Anterior cingulate cortex (tissue), 58 donors: ENCODE measurements around the gene FPGS.
A peak's percentile ranks its signal among the peaks of the same experiment; 100 is the strongest.

Experiments
- DNase-seq, 58 donors: peaks; one replicate each; lab custom pipeline; 2025; lab: John Stamatoyannopoulos, UW

Gene FPGS

DNA sequence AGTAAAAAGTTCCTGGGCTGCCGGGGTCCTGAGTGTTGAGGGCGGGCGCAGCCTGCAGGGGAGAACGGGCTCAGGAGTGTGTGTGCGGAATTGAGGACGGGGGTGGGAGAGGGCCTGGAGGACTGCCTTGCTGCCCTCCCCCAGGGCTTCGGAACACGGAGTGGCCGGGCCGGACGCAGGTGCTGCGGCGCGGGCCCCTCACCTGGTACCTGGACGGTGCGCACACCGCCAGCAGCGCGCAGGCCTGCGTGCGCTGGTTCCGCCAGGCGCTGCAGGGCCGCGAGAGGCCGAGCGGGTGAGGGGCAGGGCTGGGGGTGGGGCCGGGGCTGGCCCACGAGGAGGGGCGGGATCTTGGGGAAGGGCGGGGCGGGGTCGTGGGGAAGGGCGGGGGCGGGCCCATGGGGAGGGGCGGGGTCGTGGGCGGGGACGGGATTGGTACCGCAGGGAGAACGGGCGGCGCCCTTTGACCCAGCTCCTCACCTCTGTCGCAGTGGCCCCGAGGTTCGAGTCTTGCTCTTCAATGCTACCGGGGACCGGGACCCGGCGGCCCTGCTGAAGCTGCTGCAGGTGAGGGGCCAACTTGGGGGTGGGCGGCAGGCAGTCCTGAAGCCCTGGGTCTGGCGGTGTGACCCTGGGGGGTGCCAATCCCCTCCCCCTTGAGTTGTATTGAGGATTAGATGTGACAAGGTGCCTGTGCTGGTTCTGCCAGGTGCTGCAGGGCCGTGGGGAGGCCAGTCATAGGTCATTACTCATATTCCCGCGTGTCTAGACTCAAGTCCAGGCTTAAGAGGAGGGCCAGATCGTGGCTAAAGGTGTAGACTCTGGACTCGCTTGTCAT is 7.1 kb downstream of the FPGS start:
- no peak for DNase-seq

GRCh38 chr9:127810378-127811187 is 7.9 kb downstream of the FPGS start:
- DNase-seq: no peak

GRCh38 chr9:127812011-127812410 is 9.3 kb downstream of the FPGS start:
- DNase-seq: no peak

DNA sequence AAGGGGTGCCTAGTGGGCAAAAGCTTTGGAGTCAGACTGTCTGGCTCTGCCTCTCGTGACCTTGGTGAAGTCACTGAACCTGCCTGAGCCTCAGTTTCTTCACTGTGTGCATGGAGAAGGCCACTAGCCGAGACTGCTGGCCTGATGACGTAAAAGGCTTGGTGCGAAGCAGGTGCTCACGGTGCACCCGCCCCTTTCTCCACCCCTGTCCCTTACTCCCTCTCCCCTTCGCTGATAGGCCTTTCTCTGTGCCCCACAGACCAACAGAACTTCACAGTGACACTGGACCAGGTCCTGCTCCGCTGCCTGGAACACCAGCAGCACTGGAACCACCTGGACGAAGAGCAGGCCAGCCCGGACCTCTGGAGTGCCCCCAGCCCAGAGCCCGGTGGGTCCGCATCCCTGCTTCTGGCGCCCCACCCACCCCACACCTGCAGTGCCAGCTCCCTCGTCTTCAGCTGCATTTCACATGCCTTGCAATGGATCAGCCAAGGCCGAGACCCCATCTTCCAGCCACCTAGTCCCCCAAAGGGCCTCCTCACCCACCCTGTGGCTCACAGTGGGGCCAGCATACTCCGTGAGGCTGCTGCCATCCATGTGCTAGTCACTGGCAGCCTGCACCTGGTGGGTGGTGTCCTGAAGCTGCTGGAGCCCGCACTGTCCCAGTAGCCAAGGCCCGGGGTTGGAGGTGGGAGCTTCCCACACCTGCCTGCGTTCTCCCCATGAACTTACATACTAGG is 10.4 kb downstream of the FPGS start:
- no peak for DNase-seq

GRCh38 chr9:127813686-127814226 is 11.1 kb downstream of the FPGS start:
- DNase-seq: no peak

DNA sequence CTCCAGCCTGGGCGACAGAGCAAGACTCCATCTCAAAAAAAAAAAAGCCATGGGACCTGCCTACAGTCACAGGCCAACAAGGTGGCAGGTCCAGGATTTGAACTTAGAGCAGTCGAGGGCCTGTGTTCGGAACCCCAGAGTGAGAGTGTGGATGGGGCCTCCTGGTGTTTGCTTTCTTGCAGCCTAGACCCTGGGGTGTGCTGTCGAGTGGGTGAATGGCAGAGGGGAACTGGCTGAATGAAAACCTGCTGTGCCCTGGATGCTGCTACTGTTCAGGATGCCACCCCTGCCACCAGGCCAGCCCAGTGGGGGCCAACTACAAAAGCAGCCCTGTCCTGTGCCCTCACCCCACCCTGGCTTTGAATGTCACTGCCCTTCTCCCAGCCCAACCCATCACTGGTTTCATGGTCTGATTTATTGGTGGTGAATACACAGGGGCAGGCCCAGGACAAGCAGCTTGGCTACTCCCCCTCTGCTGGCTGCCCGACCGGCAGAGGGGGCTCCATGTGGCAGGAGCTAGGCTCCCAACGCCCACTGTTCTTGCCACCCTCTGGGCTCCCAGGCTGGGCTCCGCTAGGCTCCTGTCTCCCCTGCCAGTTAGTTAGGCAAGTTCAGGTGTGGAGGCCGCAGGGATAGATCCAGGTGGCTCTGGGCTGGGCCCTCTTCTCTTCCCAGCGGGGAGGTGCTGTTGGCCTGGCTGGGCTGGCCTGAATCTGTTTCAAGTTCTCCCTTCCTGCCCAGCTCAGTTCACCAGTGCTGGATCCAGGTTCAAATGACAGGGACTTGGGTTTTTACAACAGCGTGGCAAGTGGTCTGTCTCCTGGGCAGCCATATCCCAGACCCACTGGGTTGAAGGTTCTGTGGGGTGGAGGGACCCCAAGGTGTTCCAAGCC is 12.2 kb downstream of the FPGS start:
- no peak for DNase-seq

GRCh38 chr9:127815512-127816361 is 13.1 kb downstream of the FPGS start:
- no peak for DNase-seq

DNA sequence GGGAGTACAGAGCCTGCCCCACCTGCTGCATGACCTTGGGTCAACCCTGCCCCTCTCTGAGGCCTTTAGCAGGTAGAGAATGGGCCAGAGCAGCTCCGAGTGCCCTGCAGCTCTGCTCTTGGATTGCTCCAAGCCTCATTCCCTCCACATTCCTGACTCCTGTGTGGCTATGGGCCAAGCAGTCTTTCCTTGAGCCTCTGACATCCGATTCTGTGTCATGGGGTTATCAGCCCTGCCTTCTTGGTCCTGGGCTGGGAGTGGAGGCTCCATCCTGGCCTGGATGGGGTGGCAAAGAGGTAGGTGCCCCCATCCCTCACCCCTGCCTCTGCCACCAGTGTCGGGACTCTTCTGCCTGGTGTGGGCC is 13.7 kb downstream of the FPGS start:
- DNase-seq: no peak

DNA sequence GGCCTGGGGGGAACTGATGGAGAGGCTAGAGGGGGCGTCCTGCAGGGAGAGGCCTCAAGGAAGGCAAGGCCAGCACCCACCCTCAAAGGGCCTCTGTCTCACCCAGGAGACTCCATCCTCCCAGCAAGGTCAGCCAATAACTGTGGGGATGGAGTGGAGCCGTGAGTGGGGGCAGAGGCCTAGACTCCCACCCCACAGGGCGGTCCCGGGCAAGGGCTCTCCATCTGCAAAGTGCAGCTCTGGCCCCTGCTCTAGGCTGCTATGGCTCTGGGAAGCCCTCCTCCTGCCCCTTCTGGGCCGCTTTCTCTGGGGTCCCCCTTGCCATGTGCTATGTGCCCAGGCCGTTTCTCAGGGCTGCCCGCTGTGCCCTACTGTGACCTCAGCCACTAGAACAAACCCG is 14.0 kb downstream of the FPGS start:
- DNase-seq: no peak

DNA sequence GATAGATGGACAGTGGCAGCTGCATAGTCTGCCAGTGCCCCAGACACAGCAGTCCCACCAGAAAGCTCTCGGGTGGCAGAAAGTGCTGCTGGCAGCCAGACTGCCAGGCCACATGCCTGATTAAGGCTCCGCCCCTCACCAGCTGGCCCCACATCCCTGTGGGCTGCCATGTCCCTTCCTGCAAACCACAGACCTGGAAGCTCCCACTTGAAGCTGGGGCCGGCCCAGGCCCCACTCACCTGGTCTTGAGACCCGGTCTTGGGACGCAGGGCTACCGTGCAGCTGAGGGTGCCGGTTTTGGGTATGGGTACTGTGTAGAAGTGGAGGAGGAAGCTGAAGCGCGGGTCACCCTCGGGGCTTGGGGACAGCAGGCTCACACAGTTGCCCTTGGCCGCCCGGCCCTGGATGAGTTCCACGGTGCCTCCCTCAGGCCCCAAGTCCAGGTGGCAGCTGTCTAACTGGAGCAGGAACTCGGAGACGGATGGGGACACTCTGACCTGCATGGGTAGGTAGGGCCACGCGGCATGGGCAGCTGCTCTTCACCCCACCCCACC is 15.3 kb downstream of the FPGS start:
- no peak for DNase-seq

GRCh38 chr9:127818574-127818973 is 15.9 kb downstream of the FPGS start:
- no peak for DNase-seq

GRCh38 chr9:127822108-127822507 is 19.4 kb downstream of the FPGS start:
- no peak for DNase-seq

GRCh38 chr9:127825319-127826051 is 22.8 kb downstream of the FPGS start:
- DNase-seq: peak in 6 of 58 donors; percentile 21 to 53 (median 24)

DNA sequence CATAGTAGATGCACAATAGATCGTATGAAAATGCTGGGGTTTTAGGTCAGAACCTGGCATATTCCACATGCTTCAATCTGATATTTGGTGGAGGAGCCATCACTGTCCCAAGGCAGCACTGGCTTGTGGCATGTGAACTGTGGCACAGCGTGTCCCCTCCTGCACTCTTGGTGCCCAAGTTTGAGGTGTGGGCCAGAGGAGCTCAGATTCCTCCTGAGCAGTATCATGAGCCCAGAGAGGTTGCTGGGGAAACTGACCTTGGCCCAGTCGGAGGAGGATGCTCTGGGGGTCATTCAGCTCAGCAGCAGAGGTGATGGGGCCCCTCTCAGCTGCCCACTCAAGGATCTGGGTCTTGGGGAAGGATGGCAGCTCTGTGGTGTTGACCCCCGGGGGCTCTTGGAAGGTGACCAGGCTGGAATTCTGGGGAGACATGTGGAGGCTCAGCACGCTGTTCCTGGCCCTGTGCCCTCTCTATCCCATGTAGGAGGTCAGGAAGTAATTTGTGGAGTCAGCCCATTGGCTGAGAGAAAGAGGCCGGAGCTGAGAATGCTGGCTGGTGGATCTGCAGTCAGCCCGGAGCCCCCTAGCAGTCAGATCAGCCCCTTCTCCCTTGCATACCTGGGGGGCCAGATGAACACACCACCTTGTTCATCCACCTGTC is 23.7 kb downstream of the FPGS start:
- DNase-seq: no peak

DNA sequence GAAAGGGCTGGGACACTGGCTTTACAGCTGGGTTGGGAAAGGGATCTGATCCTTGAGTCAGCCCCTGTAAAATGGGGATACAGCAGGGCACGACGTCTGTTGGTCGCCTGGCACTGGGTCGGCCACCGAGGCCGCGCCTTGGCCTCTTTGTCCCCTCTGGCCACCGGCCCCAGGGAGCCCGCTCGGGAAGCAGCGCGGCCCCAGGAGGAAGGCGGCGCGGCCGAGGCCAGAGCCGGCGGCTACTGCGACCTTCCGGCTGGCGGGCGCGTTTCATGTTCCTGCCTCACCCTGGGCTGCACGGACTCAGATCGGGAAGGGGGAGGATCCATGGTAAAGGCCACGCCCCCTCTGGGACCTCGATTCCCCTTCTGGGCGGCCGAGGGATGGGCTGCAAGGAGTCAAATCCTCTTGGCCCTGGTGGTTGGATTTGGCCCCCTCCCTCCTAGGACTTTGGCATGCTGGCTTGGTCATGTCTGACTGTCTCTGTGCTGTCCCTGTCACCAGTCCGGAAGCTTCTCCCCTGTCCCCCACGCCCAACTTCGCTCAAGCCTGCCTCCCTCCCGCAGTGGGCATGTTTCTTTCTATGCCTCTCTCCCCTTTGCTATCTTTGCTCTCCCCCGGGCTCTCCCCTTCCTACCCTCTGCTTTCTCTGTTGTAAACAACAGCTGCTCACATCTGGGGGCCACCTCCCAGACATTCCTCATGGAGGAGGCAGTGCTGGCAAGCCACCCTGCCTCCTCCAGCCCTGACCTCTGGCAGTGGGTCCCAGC is 25.8 kb downstream of the FPGS start:
- DNase-seq: peak in 15 of 58 donors; percentile 6 to 52 (median 22)

DNA sequence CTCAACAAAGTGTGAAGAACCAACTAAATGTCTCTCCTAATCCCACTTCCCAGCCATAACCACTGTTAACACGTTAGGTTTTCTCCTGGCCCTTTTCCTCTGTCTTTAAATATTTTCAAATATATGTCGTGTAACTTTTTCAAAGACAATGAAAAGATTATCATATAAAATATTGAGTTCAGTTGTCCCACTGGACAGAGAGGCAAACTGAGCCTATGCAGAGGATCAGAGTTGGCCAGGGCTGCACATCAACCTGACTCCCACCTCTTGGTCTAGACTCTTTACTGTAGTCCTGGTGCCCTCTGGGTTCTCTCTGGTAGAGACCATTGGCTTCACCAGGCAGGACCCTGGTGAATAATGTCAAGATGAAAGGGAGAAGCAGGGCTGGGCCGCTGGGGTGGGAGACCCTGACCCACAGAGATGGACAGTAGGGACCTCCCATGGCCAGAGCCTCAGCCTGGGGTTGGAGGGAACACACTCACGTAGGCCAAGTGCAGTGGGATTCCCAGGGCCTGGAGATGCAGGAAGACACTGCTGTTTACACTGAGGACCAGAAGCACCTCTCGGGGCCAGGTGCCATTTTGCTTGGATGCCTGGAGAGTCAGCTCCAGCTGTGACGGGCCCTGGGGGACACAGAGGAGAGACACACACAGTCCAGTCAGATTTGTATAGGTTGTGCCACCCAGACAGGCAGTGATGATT is 26.7 kb downstream of the FPGS start:
- DNase-seq: no peak
